ENCODE measurements around the gene TRIM17.
"Not testable (repeated sequence)": the region's sequence is repeated elsewhere in the genome, so short reads cannot be mapped to it uniquely, and the experiment has no call there.

Gene TRIM17

DNA sequence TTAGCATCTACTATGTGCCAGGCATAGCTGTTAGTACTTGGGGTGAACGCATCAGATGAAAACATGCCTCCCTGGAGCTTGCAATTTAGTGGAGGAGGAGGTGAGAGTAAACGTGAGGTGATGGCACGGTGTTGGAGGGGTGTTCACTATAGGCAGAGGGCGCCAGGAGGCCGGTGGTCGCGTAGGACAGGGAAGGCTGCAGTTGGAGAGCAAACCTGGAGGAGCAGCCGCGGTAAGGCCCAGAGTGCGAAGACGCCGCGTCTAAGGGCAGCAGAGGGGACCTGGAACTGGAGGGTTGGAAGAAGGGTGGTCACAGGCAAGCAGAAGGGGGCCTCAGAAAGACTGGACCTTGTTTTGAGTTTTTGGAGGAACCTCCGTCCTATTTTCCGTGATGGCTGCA, 30.2 kb upstream of the TRIM17 start:
- no peak for DNase-seq

DNA sequence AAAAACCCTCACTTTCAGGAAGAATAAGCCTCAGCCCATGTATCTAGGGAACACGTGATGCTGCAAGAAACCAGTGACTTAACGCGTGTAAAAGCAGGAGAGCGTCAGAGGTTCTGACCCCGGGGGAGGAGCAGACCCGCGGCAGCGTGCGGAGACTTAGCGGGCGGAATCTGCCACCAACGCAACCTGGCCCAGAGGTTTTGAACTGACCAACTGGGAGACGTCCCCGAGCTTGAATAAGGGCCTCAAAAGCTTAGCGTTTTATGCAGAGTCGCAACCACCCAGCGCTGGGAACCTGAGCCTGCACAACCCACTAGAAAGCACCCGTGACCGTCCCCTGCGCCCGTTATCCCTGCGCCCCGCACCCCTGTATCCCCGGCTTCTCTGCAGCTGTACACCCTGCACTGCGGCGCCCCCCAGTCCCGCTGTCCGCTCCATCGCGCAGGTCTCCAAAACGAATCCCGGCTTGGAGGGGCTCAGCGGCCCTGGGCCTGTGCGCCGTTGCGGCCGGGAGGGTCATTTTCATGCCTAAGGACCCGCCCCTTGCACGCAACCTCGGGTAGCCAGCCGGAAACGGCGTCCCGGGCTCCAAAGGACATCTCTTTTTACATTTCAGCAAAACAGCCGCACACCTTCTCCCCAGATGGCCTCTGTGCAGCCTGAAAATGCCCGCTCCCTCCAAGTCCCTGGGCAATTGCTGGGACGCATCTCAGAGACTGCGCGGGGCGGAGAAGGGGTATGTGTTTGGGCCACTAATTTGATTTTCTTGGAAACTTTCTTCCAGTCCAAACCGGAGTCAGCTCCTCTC, 29.4 kb upstream of the TRIM17 start:
- DNase-seq: no peak

DNA sequence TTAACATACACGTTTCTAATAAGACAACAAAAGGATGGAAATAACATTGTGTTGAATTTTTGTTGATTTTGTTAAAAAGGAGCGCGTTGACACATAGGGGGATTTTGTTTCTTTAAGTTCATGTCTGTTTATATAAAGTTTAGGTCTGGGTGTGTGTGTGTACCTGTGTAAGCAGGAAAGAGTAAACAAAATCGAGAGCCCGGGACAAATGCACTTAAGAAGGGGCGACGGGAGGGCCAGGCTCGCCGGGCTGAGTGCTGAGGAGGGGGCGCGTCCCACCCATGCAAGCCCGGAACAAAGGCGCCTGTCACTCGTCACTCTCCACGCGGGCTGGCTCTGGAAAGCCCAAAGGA, 28.8 kb upstream of the TRIM17 start:
- DNase-seq: no peak

DNA sequence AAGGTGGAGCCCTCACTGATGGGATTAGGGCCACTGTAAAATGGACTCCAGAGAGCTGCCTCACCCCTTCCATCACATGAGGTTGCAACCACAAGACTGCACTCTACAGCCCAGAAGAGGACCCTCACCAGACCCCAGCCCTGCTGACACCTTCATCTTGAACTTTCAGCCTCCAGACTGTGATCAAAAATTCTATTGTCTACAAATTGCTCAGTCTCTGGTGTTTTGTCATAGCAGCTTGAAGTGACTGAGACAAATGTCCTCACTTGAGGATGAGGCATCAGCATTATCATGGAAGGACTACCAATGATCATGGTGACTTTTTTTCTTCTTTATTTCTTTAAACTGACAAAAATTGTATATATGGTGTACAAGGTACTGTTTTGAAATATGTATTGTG, 26.7 kb upstream of the TRIM17 start:
- DNase-seq: no peak

DNA sequence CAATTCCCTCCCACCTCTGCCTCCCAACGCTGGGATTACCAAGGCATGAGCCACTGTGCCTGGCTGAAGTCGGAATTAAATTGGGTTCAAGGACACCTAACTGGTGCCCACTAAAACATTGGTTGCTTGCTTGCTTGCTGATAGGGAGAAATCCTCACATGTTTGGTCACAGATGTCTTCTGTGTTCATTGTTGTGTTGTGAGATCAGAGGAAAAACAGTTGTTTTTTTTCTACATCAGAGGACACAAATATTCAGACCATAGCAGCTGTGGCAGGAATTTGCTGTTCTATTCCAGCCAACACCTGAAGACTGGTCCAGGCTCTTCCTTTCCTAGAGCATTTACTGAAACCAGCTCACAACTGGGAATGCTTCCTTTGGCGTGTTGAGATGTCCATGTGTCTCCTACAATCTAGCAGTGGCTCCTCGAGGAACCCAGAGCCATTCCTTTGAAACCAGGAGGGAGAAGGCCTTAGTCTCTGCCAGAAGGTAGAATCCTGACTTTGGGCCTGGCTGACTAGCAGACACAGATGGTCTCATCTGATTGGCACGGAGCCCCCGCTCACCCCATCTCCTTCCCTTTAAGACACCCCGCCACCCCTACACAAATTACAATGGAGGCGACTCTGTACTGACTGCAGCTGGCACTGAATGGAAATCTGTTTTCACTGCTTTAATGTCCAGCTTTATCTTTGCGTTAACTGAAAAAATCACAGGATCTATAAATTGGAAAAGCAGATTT, 24.3 kb upstream of the TRIM17 start:
- no peak for DNase-seq

DNA sequence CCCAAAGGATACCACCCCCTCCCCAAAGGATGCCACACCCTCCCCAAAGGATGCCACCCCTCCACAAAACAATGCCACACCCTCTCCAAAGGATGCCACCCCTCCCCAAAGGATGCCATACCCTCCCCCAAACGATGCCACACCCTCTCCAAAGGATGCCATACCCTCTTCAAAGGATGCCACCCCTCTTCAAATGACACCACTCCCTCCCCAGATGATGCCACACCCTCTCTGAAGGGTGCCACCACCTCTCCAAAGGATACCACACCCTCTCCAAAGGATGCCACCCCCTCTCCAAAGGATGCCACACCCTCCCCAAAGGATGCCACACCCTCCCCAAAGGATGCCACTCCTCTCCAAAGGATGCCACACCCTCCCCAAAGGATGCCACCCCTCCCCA, 21.6 kb upstream of the TRIM17 start:
- DNase-seq: no peak

DNA sequence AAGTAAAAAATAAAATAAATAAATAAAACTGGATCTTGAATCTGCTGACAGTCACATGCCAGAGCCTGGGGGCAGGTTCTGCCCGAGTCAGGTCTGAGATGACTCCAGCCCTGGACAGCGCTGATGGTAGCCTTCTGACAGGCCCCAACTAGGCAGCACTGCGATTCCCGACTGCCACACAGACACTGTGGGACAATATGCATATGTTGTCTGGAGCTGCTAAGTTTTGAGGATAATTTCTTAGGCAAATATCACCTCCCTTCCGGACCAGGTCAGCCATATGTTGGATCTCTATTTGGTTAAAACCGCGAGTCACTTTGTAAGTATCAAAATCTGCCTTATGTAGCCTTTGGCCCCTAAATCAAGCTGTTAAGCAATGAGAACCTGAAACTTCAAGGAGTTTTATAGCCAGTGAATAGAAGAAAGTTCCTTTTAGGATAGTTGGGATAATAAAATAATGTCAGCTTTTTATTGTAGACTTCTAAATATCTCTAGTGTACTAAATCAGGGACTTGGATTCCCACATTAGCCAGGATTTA, 20.8 kb upstream of the TRIM17 start:
- DNase-seq: no peak

DNA sequence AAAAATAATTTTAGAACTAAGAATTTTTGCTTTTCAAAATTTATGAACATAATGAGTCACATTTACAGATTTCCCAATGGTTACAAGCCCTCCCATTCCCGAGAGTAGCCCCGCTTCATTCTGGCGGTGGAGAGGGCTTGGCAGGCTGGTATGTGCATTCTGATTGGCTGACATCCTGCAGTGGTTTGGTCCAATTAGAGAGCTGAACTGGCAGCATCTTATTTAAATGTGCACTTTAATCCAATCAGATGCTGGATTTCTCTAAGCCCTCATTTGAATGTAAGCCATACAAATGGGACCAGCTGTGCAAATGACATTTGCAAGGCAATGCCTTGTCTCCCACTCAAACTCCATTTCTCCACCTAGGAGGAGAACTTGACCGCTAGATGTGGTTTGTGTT, 18.0 kb upstream of the TRIM17 start:
- DNase-seq: no peak

DNA sequence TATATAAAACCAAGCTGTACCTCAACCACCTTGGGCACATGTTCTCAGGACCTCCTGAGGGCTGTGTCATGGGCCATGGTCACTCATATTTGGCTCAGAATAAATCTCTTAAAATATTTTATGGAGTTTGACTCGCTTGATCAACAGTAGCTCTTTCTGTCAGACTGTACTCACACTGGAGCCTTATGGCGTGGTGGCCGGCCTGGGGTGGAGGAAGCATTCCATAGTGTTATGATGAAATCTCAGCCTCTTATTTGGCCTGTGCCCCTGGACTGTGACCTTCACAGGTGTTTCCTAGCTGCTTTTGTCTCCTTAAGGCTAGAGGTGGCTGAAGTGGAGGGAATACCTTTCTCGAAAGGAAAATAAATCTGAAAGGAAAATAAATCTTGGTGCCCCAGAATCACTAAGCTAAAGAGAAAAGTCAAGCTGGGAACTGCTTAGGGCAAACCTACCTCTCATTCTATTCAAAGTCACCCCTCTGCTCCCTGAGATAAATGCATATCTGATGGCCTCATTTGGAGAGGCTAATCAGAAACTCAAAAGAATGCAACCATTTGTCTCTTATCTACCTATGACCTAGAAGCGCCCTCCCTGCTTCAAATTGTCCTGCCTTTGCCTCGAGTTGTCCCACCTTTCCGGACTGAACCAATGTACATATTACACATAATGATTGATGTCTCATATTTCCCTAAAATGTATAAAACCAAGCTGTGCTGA, 16.8 kb upstream of the TRIM17 start:
- DNase-seq: not testable (repeated sequence)

DNA sequence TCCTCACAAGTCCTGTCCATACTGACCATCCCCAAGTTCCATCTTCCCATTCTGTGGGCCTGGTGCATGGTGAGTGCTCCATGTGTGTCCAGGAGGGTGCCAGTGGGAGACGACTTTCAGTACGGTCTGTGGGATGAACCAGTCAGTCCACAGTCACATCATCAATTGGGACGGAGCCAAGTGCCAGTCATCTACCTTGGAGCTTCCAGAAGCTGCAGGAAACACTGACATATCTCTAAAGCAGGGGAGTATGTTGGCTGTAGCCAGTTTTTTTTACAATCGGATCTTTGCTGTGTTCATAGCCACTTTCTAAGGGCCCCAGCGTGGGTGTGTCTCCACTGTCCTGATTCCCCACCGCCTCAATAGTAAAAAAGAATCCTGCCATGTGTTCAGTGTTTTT, 13.6 kb upstream of the TRIM17 start:
- no peak for DNase-seq

DNA sequence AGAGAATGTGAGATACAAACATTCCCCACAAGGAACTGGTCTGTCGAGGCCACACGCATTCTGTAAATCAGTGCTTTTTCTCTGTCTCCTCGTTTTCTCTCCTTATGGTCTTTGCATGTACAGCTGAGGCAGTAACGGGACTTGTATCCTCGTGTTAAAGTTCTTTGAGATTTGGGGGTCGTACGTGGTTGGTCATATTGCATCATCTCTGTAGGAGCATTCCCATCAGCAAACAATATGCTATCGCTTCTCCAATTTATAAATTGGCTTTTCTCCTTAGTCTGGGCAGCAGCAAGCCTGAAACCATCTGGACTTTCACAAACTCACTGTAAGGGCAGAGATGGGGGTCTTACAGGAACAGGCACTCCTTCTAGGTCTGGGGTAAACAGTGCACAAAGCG, 13.0 kb upstream of the TRIM17 start:
- no peak for DNase-seq

DNA sequence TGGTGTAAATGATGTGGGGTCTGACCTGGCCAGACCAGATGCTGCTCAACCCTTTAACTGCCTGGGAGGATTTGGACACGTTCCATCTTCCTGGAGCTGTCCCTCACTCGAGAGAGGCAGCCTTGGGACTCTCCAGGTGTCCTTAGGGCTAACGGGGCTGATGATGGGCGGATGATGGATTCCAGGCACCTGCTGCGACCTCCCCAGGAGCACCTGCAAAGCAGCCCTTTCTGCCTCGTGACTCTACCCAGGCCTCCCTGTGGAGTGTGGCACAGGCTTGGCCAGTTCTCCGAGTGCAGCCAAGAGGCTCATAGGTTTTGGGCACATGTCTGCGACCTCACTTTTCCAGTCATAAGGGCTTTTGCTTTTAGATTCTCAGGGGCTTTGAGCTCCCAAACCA, 12.3 kb upstream of the TRIM17 start:
- DNase-seq: no peak

DNA sequence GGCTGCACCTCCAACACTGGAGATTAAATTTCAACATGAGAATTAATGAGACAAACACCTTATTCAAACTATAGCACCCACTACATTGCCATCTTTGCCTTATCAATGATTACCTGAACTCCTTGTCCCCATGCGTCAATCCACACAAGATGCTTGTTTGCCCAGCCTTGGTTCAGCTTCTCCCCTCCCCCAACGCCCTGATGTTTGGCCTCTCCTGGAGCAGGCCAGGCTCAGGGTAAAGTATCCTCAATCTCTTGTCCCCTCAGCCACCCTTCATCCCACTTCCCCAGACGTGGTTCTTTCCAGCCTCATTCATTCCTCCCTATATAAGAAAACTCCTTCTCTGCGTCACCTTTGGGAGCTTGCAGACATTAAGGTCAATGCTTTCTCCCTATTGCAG, 11.8 kb upstream of the TRIM17 start:
- DNase-seq: no peak

DNA sequence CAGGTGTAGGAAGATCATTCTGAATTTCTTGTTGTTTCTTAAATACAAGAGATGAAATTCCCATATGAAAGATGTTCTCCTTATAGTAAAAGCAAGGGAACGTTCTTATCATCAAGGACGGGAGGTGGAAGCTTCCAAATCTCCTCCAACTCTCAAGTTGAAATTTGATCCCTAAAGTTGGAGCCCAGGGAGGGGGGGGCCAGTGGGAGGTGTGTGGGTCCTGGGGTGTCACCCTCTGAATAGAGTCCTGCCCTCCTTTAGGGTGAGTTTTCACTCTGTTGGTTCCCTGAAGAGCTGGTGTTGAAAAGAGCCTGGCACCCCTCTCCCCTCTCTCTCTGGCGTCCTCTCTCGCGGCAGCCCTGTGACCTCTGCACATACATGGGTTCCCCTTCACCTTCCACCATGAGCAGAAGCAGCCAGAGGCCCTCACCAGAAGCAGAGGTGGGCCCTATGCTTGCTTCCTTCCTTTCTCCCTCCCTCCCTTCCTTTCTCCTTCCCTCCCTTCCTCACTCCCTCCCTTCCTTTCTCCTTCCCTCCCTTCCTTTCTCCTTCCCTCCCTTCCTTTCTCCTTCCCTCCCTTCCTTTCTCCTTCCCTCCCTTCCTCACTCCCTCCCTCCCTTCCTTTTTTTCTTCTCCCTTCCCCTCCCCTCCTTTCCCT, 10.0 kb upstream of the TRIM17 start:
- no peak for DNase-seq

DNA sequence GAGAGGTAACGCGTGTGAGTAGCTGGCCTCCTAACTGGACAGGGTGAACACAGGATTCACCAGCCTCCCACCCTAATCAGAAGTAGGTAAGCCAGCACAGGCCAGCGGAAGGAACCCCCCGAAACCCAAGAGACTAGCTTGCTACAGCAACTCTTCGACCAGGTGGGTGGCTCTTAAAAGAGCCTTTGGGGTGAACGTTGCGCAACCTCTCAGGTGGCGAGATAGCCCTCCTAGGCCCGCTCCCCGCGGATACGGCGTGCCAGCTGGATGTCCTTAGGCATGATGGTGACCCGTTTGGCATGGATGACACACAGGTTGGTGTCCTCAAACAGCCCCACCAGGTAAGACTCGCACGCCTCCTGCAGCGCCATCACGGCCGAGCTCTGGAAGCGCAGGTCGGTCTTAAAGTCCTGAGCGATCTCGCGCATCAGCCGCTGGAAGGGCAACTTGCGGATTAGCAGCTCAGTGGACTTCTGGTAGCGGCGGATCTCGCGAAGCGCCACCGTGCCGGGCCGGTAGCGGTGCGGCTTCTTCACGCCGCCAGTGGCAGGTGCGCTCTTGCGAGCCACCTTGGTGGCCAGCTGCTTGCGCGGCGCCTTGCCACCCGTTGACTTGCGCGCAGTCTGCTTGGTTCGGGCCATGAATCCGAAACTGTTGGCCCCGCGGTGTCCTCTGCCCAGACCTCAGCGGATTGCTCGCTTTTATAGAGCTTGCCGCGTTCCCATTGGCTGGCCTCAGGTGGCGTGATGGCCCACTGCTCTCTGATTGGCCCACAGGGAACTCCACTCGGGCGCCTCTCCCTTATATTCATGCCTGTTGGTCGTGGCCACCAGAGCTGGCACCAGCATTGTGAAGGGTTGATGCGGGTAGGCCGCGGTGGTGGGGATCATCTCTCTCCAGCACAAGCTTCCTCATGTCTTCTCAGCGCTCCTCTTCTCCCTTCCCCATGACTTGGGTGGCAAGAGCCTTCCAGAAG, 8.3 kb upstream of the TRIM17 start:
- no peak for DNase-seq

DNA sequence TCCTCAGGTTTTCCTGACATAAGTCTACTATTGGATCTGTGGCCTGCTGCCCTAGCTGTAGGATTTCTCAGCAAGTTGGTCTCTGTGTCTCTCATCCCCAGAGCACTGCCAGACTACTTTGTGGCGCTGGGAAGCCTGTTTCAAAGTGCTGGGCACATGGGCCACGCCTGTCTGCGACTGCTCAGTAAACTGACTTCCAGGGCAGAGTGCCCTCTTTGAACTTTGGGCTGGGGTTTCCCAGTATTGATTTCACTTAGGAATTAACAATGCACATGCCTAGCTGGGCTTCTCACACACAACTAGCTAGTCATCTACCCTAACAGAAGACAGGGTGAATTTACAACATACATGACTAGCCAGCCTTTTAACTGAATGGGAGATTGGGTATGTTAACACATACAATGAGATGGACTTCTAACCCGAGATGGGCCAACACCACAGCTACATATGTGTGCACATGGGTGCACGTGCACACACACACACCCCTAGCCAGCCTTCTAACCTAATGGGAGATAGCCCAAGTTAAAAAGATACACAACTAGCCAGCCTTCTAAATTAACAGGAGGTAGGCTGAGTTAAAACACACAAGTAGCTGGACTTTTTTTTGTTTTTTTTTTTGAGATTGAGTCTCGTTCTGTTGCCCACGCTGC, 6.9 kb upstream of the TRIM17 start:
- DNase-seq: no peak

DNA sequence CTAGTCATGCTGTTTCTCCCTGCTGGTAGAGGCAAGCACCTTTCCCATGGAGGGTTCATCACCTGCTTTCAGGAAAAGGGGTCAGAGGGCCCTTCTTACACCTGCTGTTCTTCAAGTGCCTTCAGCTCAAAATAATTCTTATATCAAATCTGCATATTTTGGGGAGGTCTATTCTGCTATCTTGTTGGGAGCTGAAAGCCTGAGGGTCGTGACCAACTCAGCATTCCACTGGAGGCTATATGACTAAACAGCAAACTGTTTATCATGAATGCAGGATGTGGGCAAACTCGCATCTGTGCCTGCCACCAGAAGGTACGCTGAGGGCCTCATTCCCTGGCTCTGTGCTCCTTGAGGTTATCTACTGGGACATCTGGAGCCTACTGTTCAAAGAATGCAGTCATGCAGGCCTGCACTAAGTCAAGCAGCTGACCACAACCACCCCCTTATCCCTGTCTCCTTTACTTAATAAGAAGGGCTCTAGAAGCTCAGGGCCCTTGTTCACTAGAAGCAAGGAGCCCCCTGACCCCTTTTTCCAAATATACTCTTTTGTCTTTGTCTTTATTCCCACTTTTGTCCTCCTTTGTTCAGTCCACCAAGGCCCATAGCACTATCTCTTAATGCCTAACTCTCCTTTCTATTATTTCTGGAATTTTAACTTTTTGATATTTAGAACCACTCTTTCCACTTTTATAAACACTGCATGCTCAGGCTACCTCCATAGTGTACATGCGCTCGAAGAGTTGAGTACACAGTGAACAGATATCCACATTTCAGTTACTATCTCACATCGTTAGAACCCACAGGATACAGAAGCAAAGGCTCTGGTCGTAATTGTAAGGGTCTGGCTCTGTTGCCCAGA, 4.5 kb upstream of the TRIM17 start:
- DNase-seq: no peak

DNA sequence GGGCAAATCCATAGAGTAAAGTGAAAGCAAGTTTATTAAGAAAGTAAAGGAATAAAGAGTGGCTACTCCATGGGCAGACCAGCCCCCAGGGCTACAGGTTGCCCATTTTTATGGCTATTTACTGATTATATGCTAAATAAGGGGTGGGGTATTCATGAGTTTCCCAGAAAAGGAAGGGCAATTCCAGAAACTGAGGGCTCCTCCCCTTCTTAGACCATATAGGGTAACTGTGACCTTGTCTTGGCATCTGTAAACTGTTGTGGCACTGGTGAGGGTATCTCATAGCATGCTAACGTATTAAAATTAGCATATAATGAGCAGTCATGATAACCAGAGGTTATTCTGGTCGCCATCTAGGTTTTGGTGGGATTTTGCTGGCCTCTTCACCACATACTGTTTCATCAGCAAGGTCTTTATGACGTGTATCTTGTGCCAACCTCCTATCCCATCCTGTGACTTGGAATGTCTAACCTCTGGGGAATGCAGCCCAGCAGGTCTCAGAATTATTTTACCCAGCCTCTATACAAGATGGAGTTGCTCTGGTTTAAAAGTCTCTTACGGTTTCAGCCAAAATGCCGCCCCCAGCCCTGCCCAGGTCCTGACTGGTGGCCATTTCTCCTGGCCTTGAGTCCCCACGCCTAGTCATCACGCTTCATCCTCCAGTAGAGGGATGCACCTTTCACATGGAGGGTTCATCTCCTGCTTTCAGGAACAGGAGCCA, 982 bp upstream of the TRIM17 start:
- DNase-seq: no peak

DNA sequence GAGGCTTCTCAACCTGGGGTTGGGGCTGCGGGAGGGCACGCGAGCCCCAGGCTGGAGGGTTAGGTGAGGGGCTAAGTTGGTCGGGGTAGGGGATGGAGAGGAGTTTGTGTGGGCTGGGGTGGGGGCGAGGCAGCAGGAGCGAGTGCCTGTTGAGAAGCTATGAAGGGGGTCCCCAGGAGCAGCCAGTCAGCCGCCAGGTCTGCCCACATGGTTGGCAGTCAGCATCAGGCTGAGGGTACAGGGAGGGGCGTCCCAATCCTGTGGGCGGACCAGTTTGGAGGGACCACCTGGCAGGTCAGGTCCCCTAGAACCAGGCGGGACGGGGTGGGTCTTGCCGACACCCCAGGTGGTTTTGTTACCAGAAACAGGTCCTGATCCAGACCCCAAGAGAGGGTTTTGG, 400 bp upstream of the TRIM17 start:
- no peak for DNase-seq

DNA sequence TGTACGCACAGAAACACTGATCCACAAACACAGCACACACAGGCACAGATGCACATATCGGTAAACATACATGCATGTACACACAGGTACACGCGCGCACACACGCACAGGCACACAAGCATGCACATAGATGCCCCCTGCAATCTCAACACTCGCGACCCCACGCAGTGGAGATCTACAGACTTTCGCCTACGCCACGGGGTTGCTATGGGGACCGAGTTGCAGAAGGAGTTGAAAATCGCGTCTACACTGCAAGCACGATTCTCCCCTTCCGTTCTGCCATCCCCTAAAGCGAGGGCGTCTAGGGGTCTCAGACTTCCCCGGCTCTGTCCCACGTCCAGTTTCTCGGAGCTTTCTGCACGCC, 826 bp downstream of the TRIM17 start:
- no peak for DNase-seq
